NCI-H2107 treated with DMSO at 0.1 percent for 48 hours (cell line): ENCODE measurements around the gene DCAF11.

Experiments
- DNase-seq: peaks from one replicate; lab custom pipeline; 2025; ENCODE audit not compliant: unreplicated experiment; lab: John Stamatoyannopoulos, UW

DCAF11 gene

DNA sequence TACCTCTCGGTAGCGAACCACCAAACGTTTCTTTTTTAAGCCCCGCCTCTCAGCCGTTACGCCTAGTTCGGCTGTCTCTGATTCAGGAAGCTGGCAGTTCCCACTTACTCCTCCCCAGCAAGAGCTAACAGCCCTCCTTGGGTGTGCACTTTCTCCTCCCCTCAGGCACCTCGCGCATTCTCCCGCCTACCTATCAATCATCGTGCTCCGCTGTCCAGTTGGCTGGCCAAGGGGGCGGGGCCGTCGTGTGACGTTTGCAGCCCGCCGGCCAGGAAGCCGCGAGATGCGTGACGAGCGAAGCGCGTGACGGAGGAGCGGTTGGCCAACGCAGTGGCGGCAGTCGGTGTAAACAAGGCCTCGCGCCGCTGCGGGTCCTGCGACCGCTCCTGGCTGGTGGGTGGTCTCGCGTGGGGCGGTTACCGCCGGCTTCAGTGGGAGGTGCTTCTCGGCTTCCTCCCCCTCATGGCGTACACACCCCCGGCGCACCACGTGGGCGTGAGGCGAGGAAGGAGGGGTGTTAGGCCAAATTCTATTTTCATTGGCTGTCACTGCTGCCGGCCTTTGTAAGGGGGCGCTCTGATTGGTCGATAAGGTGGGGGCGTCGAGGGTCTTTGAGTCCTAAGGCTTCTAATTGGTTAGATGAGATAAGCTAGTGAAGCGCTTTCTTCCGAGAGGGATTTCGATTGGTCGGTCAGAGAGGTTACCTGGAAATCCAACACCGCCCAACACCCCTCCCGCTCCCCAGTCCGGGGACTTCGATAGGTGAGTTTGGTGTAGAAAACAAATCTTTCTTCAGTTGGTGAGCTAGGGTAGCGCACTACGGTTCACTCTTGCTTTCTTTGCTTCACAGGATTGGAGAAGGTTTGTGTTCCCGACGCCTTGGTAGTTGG is at the start of gene DCAF11, which contains the start of gene NRL:
Gene DCAF11, plus strand, starts transcription at position 246 of the 890 bp plus-strand sequence. CDS start 818 bp downstream, outside the sequence.
Gene NRL, minus strand, starts transcription at position 418 of the 890 bp plus-strand sequence. CDS start 32,101 bp downstream, outside the sequence.
- peak; percentile 100 for DNase-seq

DNA sequence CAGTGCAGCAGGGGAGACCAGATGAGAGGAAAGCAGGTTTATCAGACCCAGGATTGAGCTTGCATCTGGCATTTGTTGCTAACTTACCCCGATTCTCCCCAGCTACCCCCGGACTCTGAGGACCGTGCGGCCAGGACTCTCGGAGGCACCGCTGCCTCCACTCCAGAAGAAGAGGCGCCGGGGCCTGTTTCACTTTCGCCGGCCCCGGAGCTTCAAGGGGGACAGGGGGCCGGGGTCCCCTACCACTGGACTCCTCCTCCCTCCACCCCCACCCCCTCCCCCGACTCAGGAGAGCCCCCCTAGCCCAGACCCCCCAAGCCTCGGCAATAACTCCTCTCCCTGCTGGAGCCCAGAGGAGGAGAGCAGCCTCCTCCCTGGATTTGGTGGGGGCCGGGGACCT is 49.7 kb upstream of the DCAF11 start:
- no peak for DNase-seq

DNA sequence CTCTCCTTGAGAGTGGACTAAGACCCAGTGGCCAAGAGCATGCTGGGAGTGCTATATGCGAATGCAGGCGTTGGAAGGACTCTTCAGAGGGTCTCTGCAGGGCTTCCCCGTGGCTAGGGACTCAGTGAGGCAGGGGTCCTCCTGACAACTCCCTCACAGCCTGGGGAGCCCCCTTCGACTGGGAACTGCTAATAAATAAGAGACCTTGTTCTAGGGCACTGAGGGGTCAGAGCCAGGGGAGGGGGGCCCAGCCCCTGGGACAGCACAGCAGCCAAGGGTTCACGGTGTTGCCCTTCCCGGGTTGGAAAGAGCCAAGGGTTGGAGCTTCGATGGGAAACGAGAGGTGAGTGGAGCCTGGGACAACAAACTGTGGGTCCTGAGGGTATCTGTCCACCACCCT is 49.2 kb upstream of the DCAF11 start:
- no peak for DNase-seq

DNA sequence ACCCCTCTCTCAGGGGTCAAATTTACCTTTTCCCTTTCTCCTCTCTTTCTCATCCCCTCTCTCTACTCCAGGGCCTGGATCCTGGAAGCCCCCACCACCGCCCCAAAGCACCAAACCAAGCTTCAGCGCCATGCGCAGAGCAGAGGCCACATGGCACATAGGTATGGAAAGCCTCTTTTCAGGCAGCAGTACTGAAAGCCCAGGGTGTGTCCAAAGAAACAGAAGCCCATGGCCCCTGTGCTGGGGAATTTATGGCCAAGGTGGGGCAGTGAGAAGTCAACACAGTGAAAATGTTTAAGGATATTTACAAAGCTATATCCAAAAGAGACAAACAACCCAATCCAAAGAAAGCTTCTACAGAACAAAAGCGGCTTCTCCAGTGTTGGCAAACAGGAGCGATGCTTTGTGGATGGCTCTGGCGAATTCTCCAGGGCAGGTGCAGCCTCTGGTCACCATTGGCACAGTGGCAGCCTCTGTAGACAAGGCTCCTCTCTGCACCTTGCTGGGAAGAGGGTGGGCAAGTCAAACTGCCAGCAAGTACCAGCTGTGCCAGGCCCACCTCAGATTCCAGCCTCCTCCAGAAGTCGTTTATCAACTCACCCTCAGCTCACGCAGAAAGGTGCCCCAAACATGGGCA is 48.0 kb upstream of the DCAF11 start:
- DNase-seq: no peak

DNA sequence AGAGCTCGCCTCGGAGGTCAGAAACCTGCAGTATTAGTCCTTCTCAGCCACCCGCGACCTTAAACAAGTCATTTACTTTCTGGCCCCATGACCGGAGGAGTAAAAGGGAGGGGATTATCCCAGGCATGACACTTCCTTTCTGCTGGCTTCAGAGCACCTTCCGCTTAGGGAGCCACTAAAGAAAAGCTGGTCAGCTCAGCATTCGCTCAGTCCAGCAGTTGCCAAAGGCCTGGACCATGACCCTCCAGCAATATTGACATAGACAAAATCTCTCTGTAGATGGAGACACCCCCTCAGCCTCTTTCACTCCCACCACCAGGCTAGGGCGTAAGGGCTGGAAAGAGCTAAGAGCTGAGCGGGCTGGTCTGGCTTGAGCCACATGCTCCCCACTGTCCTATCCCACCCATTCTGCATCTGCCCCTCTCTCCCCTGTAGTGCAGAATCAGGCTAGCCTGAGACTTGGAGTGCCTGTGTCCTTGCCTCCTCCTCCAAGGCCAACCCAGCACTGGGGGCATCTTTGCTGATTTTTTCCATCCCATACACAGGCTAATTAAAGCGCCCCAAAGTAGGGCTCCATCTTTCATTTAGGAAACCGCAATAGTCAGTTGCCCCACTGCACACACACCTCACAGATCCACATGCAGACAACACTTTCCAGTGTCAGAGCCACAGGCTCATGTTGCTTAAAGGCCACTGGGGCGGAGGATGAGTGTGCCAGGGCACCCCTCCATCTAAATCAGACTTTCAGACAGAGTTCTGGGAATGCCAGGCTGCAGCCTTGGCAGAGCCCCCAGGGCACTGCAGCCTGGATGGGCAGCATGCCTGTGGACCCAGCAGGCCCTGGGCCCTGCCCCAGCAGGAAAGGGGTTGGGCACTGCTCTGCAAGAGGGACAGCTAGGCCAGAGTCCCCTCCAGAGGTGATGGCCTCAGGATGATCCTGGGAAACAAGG is 47.2 kb upstream of the DCAF11 start:
- DNase-seq: no peak

DNA sequence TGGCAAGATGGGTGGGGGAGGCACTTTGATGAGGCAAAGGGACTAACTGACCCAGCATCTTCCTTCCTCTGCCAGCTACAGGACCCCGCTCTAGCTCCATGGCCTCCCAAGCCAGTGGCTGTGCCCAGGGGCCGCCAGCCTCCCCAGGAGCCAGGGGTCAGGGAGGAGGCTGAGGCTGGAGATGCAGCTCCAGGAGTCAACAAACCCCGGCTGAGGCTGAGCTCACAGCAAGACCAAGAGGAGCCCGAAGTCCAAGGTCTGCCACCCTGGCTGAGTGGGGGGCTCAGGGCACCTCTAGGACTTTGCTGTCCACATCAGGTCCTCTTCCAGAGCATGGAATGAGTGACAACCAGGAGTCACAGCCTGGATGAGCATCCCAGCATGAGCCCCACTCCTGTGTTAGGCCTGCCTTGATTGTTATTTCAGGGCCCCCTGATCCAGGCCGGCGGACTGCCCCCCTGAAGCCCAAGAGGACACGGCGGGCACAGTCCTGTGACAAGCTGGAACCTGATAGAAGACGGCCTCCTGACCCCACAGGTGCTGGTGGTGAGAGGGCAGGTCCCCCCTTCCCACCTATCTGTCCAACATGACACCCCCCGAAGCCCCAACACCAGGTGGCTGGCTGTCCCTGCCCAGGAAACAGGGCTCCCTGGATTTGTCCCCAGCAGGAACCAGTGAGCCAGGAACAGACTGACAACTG is 45.7 kb upstream of the DCAF11 start:
- no peak for DNase-seq

DNA sequence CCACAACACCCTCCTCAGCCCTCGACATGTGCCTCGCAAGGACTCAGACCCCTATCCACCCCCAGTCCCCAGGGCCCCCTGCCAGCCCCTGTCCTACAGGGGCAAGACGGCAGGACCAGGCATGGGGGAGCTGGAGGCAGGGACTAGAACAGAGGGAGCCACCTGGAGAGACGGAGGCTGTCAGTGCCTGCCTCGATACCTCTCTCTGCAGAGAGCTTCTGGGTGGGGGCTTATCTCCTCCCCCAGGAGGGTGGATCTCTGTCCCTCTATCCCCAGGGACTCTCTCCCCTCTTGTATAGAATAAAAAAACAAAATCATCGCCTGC is 45.2 kb upstream of the DCAF11 start:
- no peak for DNase-seq

DNA sequence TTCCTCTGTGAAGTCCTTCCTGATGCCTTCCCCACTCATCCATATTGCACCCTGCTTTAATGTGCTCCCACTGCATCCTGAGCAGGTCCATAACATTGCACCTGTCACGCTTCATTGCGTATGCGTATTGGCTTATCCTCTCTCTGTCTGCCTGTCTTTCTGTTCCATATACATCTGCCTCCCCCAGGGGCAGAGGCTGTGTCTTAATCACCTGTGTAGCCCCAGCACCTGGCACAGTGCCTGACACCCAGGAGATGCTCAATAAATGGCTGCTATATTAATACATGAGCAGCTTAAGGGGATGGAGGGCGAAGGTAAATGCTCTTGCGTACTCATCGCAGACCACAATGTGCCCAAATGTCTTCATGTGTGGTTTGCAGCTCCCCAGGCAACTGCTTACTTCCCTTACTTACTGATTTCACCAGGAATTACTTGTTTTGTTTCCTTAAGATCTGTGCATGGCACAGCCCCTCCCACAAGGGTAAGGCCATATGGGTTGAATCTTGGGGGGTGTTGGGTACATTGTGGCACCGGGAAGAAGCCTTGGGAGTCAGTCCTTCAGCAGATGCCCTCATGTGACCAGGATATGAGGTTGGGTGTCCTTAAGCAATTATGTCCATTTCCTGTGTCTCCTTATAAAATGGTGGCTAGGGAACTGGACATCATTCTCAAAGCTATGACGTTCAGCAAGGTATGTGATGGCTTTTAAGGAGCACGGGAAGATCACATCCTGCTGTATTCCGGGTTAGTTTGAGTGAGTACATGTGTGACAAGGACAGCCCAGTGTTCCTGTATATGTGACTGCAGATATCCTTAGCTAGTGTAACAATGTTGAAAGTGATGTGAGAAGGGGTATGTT is 44.1 kb upstream of the DCAF11 start:
- peak; percentile 79 for DNase-seq

DNA sequence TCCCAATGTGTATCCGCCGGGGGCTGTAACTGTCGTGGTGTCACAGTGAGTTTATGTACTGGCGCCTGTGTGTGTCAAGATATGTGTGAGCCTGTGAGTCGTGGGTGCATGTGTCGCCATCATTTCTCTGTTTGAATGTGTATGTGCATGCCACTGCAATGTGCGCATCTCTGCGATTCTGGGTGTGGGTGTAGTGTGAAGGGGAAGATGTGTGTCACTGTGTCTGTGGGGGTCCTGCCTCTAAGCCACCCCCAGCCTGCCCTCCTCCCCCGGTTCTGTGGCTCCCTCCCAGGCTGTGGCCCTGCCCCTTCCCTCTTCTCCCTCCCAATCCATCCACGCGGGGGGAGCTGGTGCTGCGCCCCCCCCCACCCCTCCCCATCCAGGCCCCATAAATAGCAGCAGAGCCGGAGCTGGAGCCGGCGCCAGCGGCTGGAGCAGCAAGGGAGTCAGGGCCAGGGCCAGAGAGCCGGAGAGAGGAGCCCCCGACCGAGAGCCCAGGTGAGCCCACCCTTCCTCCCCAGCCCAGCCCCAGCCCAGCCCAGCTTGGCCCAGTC is 43.4 kb upstream of the DCAF11 start, which contains the start of gene CPNE6:
Gene CPNE6, plus strand, starts transcription at position 419 of the 554 bp plus-strand sequence. CDS start 1,375 bp downstream, outside the sequence.
- DNase-seq: no peak

DNA sequence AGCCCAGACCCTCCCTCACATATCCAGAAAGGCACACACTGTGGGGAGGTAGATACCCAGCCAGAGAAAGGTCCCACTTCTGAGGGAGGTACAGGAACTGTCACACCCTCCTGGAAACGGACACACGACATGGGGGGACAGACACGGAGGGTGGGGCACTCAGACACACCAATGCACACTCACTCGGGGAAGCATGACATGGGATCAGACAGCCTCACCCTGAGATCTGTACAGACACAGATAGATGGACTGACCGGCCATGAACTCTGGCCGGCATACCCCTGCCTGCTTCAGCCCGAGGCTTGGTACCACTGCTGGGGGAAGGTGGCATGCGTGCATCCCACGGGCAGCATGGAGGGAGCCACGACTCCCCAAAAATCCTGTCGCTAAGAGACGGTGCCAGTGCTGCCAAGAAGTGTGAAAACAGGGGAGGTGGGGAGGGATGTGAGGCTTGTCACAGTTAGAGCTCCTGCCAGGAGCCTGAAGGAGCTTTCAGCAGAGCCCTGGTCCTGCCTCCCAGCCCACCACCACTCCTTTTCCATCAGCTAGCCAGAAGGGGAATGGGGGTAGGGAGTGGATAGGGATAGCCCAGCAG is 42.6 kb upstream of the DCAF11 start:
- no peak for DNase-seq

DNA sequence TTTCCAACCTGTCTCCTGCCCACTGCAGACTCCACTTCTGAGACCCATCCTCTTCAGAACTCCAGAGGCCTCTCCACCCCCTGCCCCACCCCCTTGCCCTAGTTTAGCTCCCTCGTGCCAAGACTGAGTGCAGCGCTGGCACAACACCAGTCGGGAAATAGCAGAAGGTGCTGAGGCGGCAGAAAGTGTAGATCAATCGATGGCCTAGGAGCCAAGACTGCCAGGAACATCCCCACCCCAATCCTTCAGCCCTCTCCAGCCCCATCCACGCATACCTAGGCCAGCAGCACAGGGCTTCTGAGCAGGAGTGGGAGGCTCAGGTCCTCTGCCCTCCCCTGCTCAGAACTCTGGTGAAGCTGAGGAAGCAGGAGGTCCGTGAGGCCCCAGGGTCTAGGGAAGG is 42.1 kb upstream of the DCAF11 start:
- no peak for DNase-seq

DNA sequence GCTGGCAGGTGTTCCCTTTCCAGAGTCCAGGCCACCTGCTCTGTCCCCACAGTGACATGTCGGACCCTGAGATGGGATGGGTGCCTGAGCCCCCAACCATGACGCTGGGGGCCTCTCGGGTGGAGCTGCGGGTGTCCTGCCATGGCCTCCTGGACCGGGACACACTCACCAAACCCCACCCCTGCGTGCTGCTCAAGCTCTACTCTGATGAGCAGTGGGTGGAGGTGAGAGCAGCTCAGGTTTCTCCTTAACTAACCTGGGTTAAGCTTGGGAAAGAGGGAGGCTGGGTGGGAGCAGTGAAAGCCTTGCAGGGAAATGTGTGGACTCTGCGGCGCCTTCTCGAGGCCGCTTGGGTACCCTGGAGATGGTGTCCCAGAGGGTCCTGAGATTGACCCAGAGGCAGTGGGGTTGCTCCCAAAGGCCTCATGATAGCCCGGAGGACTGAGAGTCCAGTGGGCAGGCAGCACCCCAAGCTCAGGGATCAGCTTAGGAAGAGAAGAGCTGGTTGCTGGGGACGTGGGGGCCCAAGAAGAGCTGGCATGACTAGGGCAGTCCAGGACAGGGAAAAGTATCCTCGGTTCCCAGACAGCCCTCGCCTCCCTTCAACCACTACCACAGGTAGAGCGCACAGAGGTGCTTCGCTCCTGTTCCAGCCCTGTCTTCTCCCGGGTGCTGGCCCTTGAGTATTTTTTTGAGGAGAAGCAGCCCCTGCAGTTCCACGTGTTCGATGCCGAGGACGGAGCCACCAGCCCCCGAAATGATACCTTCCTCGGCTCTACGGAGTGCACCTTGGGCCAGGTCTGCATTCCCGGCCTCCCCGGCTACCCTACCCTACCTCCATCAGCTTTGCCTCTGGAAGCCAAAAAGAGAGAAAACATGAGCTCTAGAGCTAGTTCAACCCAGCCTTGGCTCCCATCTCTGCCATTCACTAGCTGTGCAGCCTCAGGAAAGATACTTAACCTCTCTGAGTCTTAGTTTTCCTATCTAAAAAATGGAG is 41.4 kb upstream of the DCAF11 start:
- no peak for DNase-seq

DNA sequence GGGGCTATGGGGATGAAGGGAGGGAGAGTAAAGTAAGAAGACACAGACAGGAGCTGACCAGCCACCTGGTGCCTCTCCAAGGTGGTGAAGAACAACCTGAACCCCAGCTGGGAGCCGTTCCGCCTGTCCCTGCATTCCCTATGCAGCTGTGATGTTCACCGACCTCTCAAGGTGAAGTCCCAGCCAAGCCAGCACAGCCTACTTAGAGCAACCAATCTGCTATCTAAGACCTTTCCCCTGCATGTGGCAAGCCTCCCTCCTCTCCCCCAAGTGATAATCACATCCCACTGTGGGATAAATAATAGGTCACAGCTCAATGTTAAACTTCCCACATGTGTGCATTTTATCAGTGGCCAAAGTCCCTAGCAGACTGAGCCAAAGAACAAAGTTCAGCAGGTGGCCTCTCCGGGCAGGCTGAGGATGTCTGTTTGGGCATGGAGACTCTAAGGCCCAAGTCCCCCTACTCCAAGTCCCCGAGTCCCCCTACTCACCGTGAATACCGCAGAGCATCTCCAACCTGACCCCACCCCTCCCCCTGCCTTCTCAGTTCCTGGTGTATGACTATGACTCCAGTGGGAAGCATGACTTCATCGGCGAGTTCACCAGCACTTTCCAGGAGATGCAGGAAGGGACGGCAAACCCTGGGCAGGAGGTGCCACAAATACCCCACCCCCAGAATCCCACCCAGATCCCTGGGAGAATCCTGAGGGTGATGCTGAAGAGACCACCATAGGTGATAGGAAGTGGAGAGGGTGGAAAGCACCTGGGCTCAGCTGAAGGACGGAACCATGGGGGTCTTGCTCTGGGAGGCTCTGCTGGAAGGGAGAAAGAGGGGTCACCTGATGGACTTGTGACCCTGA is 39.7 kb upstream of the DCAF11 start:
- DNase-seq: no peak

DNA sequence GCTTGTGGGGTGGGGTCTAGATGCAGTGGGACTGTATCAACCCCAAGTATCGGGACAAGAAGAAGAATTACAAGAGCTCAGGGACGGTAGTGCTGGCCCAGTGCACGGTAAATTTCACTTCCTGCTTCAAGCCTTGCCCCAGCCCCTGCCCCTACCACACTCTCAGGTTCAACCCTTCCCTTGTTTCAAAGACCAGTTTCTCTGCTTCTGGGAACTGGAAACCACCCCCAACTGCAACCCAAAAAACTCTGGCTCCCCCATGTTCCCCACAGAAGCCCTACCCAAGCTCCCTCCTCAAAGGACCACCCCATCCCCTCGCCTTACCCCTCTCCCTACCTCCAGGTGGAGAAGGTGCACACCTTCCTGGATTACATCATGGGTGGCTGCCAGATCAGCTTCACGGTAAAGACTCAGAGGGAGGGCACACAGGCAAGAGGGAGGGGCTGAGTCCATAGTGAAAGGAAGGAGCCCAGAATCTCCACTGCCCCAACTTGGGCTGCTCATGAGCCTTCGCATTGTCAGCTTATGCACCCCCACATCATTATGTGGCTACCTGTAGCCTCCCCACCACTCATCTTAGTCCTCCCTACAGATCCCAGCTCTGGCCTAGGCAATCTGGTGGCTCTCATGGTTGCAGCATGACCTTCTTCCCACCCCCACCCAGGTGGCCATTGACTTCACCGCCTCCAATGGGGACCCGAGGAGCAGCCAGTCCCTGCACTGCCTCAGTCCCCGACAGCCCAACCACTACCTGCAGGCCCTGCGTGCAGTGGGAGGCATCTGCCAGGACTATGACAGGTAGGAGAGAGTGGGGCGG is 38.9 kb upstream of the DCAF11 start:
- DNase-seq: peak; percentile 26

DNA sequence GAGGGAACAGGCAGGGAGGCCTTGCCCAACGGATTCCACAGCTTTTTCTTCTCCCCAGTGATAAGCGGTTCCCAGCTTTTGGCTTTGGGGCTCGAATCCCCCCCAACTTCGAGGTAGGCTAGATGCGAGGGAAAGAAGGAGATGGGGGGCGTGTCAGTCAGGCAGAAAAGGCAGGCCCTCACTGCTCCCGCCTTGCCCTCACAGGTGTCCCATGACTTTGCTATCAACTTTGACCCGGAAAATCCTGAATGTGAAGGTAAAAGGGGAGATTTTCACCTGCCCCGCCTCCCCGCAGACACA is 38.3 kb upstream of the DCAF11 start:
- DNase-seq: no peak

DNA sequence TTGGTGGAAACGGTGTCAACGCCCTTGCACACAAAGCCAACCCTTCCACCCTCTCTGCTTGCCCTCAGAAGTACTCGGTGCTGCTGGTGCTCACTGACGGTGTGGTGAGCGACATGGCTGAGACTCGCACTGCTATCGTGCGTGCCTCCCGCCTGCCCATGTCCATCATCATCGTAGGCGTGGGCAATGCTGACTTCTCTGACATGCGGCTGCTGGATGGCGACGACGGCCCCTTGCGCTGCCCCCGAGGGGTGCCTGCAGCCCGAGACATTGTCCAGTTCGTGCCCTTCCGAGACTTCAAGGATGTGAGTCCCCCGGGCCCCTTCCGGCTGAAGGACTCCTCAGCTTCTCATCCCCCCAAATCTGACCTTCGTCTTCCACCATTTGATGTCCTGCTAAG is 37.5 kb upstream of the DCAF11 start:
- DNase-seq: no peak
